GM23338 (cell line): ENCODE data around the gene COX4I1.

Source experiments
- EZH2 ChIP-seq: fragments of 200-600 bp; sonication (generic); IDR thresholded peaks from one replicate; pipeline ENCODE4 v1.8.0; 2017; ENCODE audit warnings: antibody characterized with exemption, mild to moderate bottlenecking, low read depth; ENCODE audit not compliant: unreplicated experiment
- JUNB ChIP-seq: IDR thresholded peaks from one replicate; pipeline ENCODE4 v1.6.1; 2016; ENCODE audit warnings: antibody characterized with exemption; ENCODE audit not compliant: unreplicated experiment
- POLR2AphosphoS5 ChIP-seq: IDR thresholded peaks from 2 replicates; pipeline ENCODE4 v1.6.1; 2016; ENCODE audit warnings: antibody characterized with exemption, low read depth
- ZNF331 ChIP-seq: fragments of 250-450 bp; sonication (Bioruptor Pico); IDR thresholded peaks from 2 replicates; pipeline ENCODE4 v1.5.0; 2020; ENCODE audit warnings: low read depth, mild to moderate bottlenecking, moderate library complexity
- TF ChIP-seq, protein P1 (sequence below), 2 experiments: fragments of 200-600 bp in 1 of 2; sonication (generic) in 1 of 2; conservative IDR thresholded peaks; 2 replicates each; pipeline versions ENCODE4 v1.5.1 to v1.6.1; 2016 to 2017; ENCODE audit warnings: antibody characterized with exemption in 2 of 2, low read depth in 2 of 2, mild to moderate bottlenecking in 2 of 2, moderate library complexity in 1 of 2
- TF ChIP-seq, protein P2 (sequence below): fragments of 250-450 bp; sonication (Bioruptor Pico); IDR thresholded peaks from 2 replicates; pipeline ENCODE4 v1.5.0; 2020; ENCODE audit warnings: mild to moderate bottlenecking, moderate library complexity

DNA sequence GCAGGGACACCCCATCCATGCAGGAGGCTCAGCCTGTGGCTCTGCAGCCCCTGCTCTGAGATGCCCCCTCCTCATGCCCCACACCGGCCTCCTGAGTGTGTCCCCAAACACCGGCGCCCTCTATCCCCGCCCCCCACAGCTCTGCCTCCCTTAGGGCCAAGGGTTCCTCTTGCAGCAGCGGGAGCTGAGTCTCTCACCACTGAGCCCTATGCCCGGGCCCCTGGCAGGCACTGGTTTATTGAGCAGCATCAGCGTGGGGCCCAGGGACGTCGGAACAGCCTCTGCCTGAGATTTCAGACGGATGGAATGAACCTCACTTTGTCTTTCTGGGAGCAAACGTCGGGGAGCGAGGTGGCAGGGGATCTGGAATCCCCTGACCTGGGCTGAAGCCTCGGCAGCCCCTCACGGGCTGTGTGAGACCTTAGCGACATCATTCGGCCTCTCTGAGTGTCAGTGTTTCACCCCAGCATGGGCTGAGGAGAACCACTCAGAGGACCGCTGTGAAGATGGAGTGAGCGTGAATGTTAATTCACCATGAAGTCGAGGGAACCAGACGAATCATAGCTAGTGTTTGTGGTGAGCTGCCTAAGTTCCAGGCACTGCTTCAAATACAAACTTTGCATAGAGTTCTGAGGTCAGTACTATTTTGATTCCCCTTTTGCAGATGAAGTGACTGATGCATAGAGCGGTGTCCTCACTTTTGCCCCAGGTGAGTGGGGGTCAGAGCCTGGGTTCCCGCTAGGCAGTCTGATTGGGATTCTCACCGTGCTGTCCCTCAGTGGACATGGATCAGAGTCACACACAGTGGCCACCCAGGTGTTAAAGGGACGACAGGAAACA, 43.3 kb upstream of the COX4I1 start:
- TF ChIP-seq, protein P1, sequence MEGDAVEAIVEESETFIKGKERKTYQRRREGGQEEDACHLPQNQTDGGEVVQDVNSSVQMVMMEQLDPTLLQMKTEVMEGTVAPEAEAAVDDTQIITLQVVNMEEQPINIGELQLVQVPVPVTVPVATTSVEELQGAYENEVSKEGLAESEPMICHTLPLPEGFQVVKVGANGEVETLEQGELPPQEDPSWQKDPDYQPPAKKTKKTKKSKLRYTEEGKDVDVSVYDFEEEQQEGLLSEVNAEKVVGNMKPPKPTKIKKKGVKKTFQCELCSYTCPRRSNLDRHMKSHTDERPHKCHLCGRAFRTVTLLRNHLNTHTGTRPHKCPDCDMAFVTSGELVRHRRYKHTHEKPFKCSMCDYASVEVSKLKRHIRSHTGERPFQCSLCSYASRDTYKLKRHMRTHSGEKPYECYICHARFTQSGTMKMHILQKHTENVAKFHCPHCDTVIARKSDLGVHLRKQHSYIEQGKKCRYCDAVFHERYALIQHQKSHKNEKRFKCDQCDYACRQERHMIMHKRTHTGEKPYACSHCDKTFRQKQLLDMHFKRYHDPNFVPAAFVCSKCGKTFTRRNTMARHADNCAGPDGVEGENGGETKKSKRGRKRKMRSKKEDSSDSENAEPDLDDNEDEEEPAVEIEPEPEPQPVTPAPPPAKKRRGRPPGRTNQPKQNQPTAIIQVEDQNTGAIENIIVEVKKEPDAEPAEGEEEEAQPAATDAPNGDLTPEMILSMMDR (conservative IDR thresholded peaks at IDR 0.05; ENCODE audit: low read depth in 2 of 2) = 0 out of 4 replicates have a peak, but pooled peaks of 1 of the 2 experiments have one; percentile 5
- no peak for TF ChIP-seq POLR2AphosphoS5
- no peak for TF ChIP-seq EZH2
- no peak for TF ChIP-seq ZNF331 (CRISPR knock-in tag)
- TF ChIP-seq, protein P2, sequence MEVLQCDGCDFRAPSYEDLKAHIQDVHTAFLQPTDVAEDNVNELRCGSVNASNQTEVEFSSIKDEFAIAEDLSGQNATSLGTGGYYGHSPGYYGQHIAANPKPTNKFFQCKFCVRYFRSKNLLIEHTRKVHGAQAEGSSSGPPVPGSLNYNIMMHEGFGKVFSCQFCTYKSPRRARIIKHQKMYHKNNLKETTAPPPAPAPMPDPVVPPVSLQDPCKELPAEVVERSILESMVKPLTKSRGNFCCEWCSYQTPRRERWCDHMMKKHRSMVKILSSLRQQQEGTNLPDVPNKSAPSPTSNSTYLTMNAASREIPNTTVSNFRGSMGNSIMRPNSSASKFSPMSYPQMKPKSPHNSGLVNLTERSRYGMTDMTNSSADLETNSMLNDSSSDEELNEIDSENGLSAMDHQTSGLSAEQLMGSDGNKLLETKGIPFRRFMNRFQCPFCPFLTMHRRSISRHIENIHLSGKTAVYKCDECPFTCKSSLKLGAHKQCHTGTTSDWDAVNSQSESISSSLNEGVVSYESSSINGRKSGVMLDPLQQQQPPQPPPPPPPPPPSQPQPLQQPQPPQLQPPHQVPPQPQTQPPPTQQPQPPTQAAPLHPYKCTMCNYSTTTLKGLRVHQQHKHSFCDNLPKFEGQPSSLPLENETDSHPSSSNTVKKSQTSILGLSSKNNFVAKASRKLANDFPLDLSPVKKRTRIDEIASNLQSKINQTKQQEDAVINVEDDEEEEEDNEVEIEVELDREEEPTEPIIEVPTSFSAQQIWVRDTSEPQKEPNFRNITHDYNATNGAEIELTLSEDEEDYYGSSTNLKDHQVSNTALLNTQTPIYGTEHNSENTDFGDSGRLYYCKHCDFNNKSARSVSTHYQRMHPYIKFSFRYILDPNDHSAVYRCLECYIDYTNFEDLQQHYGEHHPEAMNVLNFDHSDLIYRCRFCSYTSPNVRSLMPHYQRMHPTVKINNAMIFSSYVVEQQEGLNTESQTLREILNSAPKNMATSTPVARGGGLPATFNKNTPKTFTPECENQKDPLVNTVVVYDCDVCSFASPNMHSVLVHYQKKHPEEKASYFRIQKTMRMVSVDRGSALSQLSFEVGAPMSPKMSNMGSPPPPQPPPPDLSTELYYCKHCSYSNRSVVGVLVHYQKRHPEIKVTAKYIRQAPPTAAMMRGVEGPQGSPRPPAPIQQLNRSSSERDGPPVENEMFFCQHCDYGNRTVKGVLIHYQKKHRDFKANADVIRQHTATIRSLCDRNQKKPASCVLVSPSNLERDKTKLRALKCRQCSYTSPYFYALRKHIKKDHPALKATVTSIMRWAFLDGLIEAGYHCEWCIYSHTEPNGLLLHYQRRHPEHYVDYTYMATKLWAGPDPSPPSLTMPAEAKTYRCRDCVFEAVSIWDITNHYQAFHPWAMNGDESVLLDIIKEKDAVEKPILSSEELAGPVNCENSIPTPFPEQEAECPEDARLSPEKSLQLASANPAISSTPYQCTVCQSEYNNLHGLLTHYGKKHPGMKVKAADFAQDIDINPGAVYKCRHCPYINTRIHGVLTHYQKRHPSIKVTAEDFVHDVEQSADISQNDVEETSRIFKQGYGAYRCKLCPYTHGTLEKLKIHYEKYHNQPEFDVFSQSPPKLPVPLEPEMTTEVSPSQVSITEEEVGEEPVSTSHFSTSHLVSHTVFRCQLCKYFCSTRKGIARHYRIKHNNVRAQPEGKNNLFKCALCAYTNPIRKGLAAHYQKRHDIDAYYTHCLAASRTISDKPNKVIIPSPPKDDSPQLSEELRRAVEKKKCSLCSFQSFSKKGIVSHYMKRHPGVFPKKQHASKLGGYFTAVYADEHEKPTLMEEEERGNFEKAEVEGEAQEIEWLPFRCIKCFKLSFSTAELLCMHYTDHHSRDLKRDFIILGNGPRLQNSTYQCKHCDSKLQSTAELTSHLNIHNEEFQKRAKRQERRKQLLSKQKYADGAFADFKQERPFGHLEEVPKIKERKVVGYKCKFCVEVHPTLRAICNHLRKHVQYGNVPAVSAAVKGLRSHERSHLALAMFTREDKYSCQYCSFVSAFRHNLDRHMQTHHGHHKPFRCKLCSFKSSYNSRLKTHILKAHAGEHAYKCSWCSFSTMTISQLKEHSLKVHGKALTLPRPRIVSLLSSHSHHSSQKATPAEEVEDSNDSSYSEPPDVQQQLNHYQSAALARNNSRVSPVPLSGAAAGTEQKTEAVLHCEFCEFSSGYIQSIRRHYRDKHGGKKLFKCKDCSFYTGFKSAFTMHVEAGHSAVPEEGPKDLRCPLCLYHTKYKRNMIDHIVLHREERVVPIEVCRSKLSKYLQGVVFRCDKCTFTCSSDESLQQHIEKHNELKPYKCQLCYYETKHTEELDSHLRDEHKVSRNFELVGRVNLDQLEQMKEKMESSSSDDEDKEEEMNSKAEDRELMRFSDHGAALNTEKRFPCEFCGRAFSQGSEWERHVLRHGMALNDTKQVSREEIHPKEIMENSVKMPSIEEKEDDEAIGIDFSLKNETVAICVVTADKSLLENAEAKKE (CRISPR knock-in tag) = no peak
- no peak for TF ChIP-seq JUNB
